HG02588 (cell line): ENCODE data around the gene CACNA2D3.

ENCODE experiments used
- ATAC-seq: cut with Tn5 transposase; IDR thresholded peaks from one replicate; pipeline ENCODE4 v1.9.1; 2021; ENCODE audit warnings: mild to moderate bottlenecking, moderate library complexity; ENCODE audit not compliant: unreplicated experiment

The CACNA2D3 gene

GRCh38 chr3:54935869-54936268, 813.5 kb downstream of the CACNA2D3 start:
- no peak for ATAC-seq

- ATAC-seq: no peak
Observed at GRCh38 chr3:54936561-54936960, 814.2 kb downstream of the CACNA2D3 start.

- no peak for ATAC-seq
Observed at GRCh38 chr3:54939557-54940300, 817.4 kb downstream of the CACNA2D3 start.

GRCh38 chr3:54940971-54941370, 818.6 kb downstream of the CACNA2D3 start:
- no peak for ATAC-seq

GRCh38 chr3:54941690-54942362, 819.5 kb downstream of the CACNA2D3 start:
- no peak for ATAC-seq

- no peak for ATAC-seq
Observed at GRCh38 chr3:54949491-54950044, 827.2 kb downstream of the CACNA2D3 start.

GRCh38 chr3:54950391-54951003, 828.1 kb downstream of the CACNA2D3 start:
- no peak for ATAC-seq

- no peak for ATAC-seq
Observed at GRCh38 chr3:54951405-54951804, 829.1 kb downstream of the CACNA2D3 start.

- ATAC-seq: no peak
Observed at GRCh38 chr3:54954022-54954421, 831.7 kb downstream of the CACNA2D3 start.

- ATAC-seq: no peak
Observed at GRCh38 chr3:54954521-54954920, 832.2 kb downstream of the CACNA2D3 start.

- ATAC-seq: no peak
Observed at GRCh38 chr3:54955496-54955895, 833.1 kb downstream of the CACNA2D3 start.

- ATAC-seq: no peak
Observed at GRCh38 chr3:54955941-54956340, 833.6 kb downstream of the CACNA2D3 start.

- ATAC-seq: no peak
Observed at GRCh38 chr3:54957711-54958110, 835.4 kb downstream of the CACNA2D3 start.

- no peak for ATAC-seq
Observed at GRCh38 chr3:54960082-54960481, 837.7 kb downstream of the CACNA2D3 start.

GRCh38 chr3:54960701-54961100, 838.3 kb downstream of the CACNA2D3 start:
- no peak for ATAC-seq

- ATAC-seq: no peak
Observed at GRCh38 chr3:54962200-54962599, 839.8 kb downstream of the CACNA2D3 start.

- no peak for ATAC-seq
Observed at GRCh38 chr3:54963641-54964040, 841.3 kb downstream of the CACNA2D3 start.

GRCh38 chr3:54964081-54964480, 841.7 kb downstream of the CACNA2D3 start:
- no peak for ATAC-seq

GRCh38 chr3:54965746-54966145, 843.4 kb downstream of the CACNA2D3 start:
- no peak for ATAC-seq

- ATAC-seq: no peak
Observed at GRCh38 chr3:54966979-54967378, 844.6 kb downstream of the CACNA2D3 start.

- ATAC-seq: no peak
Observed at GRCh38 chr3:54967731-54968161, 845.4 kb downstream of the CACNA2D3 start.
